Measurements from ENCODE around the gene ARX. TPM values are rescaled to one million over a fixed set of nuclear protein-coding genes. Genes with fewer than 3 reads are reported as not detected.

The ARX gene
- total and polyA plus RNA-seq, 9 of the 15 experiments (the other 6 are each of a cell fraction or from before 2014, with no cell fraction given): 0.03 TPM; not detected in 8

- TF ChIP-seq SFPQ (IDR thresholded peaks at IDR 0.05; ENCODE audit: low read depth, low read length): no peak
- TF ChIP-seq PHTF2 (CRISPR knock-in tag; IDR thresholded peaks at IDR 0.05): no peak
- no peak for TF ChIP-seq HDAC1 (IDR thresholded peaks at IDR 0.05)
- peak in 2 of 3 experiments; percentile 85 to 96; a peak in 4 of 6 replicates for TF ChIP-seq ZBTB11 (CRISPR knock-in tag; IDR thresholded peaks at IDR 0.05)
Measured at GRCh38 chrX:25039036-25039435, 23.3 kb upstream of the ARX start (continued).
